ENCODE results near the gene PRR5.

PRR5 gene

GRCh38 chr22:44686873-44687600 is 15.0 kb upstream of the PRR5 start:
- no peak overlapping the region for H3K4me3 ChIP-seq
- peak overlapping the region in 2 of 21 experiments; percentile 5 to 74 for H3K27ac ChIP-seq

DNA sequence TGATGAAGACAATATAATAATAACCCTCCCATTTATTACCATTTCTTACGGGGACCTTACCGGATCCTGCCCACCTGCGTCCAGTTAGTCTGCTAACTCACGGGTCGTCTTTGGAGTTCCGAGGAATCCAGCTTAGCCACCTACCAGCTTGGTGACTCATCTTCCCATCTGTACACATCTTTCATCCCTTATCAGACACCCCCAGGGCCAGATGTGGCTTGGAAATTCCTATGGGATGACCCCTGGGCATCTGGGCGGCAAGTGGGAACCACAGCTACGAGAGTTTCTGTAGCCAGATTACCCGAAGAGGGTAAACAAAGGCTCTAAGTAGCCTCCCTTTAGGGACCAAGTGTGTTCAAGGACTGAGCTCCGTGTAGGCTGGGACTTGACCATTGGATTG is 12.8 kb upstream of the PRR5 start:
- H3K27ac ChIP-seq: no peak overlapping the region
- H3K4me3 ChIP-seq: no peak overlapping the region

DNA sequence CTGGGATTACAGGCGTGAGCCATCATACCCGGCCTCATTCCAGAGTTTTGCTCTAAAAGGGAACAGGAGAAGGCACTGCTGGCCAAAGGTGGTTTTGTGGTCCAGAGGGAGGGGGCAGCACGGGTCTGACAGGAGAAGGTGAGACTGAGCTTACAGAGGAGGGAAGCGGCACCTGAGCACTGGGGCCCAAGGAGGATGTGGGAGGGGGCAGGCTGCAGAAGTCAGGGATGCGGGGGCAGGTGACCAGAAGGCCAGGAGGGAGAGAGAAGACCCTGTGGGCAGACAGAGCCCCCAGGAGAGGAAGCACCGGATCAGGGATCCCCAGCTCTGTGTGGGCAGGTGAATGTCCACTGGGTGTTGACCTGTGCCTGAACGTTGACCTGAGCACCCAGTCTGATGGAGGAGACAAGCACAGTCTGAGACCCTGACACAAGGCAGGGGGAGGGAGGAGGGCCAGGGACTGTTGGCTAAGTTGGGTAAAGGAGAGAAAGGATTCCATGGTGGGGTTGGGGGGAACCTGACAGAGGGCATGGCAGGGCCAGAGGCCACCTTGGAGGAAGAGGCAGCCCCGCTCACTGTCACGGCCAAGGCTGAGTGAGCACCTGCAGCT is 12.0 kb upstream of the PRR5 start:
- no peak overlapping the region for H3K4me3 ChIP-seq
- no peak overlapping the region for H3K27ac ChIP-seq

DNA sequence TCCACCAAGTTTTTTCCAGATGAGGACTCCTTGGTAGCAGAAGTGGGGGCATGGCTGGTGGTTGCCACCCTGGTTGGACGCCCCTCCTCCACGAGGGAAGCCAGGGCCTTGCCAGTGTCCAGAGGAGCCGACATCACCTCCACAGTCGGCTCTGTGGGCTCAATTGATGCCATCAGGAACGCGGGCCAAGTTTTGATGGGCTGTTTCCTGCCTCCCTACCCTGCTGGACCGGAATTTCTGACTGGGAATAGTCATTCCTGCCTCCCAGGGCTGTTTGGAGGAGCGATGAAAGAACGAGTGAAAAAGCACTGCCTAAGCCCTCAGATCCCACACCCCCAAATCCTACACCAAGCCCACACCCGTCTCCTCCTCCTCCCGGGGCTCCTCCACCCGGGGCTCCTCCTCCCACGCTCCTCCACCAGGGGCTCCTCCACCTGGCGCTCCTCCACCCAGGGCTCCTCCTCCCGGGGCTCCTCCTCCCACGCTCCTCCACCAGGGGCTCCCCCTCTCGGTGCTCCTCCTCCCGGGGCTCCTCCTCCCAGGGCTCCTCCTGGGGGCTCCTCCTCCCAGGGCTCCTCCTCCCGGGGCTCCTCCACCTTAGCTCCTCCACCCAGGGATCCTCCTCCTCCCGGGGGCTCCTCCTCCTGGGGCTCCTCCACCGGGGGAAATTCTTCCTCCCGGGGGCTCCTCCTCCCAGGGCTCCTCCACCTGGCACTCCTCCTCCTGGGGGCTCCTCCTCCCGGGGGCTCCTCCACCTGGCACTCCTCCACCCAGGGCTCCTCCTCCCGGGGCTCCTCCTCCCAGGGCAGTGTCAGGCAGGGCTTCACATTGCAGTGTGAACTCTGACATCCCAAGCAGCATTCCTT is 10.0 kb upstream of the PRR5 start:
- H3K4me3 ChIP-seq: no peak overlapping the region
- H3K27ac ChIP-seq: peak overlapping the region in 6 of 21 experiments; percentile 11 to 69 (median 54)

GRCh38 chr22:44692662-44693007 is 9.4 kb upstream of the PRR5 start:
- H3K4me3 ChIP-seq: no peak overlapping the region
- peak overlapping the region in 3 of 21 experiments; percentile 26 to 62 (median 51) for H3K27ac ChIP-seq

DNA sequence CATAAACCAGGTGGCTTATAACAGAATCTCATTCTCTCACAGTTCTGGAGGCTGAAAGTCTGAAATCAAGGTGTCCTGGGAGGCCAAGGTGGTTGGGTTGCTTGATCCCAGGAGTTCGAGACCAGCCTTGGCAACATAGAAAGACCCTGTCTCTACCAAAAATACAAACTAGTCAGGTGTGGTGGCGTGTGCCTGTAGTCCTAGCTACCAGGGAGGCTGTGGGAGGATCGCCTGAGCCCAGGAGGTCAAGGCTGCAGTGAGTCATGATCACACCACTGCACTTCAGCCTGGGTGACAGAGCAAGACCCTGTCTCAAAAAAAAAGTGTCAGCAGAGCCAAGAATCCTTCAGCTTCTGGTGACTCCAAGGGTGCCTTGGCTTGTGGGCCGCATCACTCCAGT is 8.9 kb upstream of the PRR5 start:
- H3K27ac ChIP-seq: peak overlapping the region in 1 of 21 experiments; percentile 26
- no peak overlapping the region for H3K4me3 ChIP-seq

DNA sequence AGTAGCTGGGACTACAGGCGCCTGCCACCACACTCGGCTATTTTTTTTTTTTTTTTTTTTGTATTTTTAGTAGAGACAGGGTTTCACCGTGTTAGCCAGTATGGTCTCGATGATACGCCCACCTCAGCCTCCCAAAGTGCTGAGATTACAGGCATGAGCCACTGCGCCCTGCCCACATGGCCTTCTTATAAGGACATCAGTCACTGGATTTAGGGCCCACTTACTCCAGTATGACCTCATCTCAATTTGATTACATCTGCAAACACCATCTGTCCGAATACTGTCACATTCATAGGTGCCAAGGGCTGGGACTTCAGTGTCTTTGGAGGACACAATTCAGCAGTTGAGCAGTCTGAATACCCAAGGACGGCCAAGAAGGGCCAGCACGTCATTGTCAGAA is 8.2 kb upstream of the PRR5 start:
- Histone ChIP-seq H3K27ac (no peak overlapping the region), H3K4me3 (no peak overlapping the region)

GRCh38 chr22:44697423-44698141 is 4.4 kb upstream of the PRR5 start:
- H3K27ac ChIP-seq: peak overlapping the region in 14 of 21 experiments; percentile 7 to 78 (median 52)
- no peak overlapping the region for H3K4me3 ChIP-seq

- H3K4me3 ChIP-seq: no peak overlapping the region
- peak overlapping the region in 20 of 21 experiments; percentile 7 to 78 (median 48) for H3K27ac ChIP-seq
These were observed 3.2 kb upstream of the PRR5 start for GRCh38 chr22:44698531-44699421.

DNA sequence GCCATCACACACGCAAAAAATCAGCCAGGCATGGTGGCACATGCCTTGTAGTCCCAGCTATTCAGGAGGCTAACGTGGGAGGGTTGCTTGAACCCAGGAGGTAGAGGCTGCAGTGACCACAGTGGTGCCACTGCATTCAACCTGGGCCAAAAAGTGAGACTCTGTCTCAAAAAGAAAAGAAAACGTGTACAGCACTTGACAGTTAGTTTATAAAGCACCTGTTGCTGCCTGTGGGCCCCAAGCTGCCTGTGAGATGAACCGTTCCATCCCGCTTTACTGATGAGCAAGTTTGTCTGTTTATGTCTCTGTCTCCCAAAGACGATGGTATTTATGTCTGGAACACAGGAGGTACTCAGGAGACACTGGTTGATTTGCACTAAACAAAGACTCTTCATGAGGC is 1.5 kb upstream of the PRR5 start:
- Histone ChIP-seq H3K27ac (no peak overlapping the region), H3K4me3 (no peak overlapping the region)

GRCh38 chr22:44701187-44701790 is 715 bp upstream of the PRR5 start:
- Histone ChIP-seq H3K4me3 (peak overlapping the region in 3 of 7 experiments; percentile 7 to 85 (median 75)), H3K27ac (peak overlapping the region in 16 of 21 experiments; percentile 5 to 77 (median 50))

- peak overlapping the region in 13 of 21 experiments; percentile 9 to 80 (median 58) for H3K27ac ChIP-seq
- peak overlapping the region; percentile 38 to 85 (median 64) for H3K4me3 ChIP-seq
These were observed 635 bp downstream of the PRR5 start for GRCh38 chr22:44702479-44703198.

GRCh38 chr22:44703255-44703870 is 1.4 kb downstream of the PRR5 start:
- Histone ChIP-seq H3K4me3 (peak overlapping the region; percentile 38 to 85 (median 64)), H3K27ac (peak overlapping the region in 4 of 21 experiments; percentile 23 to 78 (median 72))

GRCh38 chr22:44704159-44705021 is 2.4 kb downstream of the PRR5 start:
- H3K4me3 ChIP-seq: no peak overlapping the region
- no peak overlapping the region for H3K27ac ChIP-seq

- Histone ChIP-seq H3K27ac (no peak overlapping the region), H3K4me3 (no peak overlapping the region)
These were observed 3.0 kb downstream of the PRR5 start for GRCh38 chr22:44705022-44705297.

- Histone ChIP-seq H3K4me3 (no peak overlapping the region), H3K27ac (no peak overlapping the region)
These were observed 4.5 kb downstream of the PRR5 start for GRCh38 chr22:44706488-44706887.

DNA sequence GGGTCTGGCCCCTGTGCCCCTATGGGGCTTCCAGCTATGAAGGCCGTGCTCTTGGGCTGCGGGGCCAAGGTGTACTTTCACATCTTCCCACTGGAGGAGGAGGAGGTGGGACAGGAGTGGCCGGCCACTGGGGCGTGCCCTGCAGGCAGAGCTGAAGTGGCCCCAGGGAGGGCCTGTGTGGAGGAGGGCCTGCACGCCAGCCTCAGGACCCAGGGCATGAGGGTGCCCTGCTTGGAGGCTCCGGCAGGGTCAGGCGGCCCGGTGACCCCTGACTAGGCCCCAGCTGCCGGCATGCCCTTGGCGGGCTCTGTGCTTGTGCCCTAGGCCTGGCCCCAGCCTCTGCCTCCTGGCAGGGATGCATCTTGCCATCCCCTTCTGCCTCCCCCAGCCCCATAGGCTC is 5.2 kb downstream of the PRR5 start:
- Histone ChIP-seq H3K4me3 (no peak overlapping the region), H3K27ac (no peak overlapping the region)

Data from skin epidermis (tissue), 12 donors.